ENCODE measurements around the gene NCBP1.

GRCh38 chr9:97673922-97674321, 40.3 kb downstream of the NCBP1 start:
- TF ChIP-seq PATZ1 (CRISPR knock-in tag; IDR thresholded peaks at IDR 0.05; ENCODE audit: borderline replicate concordance) (no peak), ISL1 (CRISPR knock-in tag; IDR thresholded peaks at IDR 0.05) (no peak)
